GM18951 (cell line): ENCODE measurements around the gene AKAP8L.
"Not testable (repeated sequence)": the region's sequence is repeated elsewhere in the genome, so short reads cannot be mapped to it uniquely, and the experiment has no call there.

Experiments
- POLR2A ChIP-seq: IDR thresholded peaks from 4 replicates; pipeline ENCODE4 v1.6.1; 2011; ENCODE audit warnings: mild to moderate bottlenecking; ENCODE audit not compliant: insufficient read length, insufficient read depth; ENCODE audit errors: extremely low read depth
- in situ Hi-C: fragments of 300-500 bp; cut with MboI; formaldehyde crosslinking; loops from one replicate; pipeline ENCODE4 v1.12.0; 2022; ENCODE audit warnings: low sequenced_read_pairs, mixed read lengths, inconsistent platforms; ENCODE audit not compliant: unreplicated experiment

Gene AKAP8L

DNA sequence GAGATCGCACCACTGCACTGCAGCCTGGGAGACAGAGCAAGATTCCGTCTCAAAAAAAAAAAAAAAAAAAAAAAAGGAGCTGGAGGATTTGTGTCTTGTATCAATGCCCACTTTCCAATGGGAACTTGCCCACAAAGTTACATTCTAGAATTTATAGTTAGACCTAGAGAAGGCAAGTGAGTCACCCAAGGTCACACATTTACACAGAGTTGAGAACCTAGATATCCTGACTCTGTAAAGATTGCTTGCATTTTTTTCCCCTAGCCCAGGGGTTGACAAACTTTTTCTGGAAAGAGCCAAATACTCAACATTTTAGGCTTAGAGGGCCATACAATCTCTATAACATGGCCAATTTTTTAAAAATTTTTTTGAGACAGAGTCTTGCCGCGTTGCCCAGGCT, 78.7 kb downstream of the AKAP8L start:
- TF ChIP-seq POLR2A: no peak
- in situ Hi-C loops: no loop called here

DNA sequence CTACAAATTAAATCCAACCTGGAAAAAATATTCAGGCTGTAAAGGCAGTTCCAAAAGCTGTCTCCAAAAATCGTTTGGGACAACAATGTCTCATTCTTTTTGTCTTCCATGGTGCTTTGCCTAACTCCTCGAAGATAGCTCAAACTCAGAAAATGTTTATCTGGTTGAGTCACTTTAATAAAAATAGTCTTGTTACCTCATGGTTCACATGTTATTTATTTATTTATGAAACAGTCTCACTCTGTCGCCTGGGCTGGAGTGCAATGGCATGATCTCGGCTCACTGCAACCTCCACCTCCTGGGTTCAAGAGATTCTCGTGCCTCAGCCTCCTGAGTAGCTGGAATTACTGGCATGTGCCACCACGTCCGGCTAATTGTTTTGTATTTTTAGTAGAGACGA, 81.6 kb downstream of the AKAP8L start:
- in situ Hi-C loops: no loop called here

DNA sequence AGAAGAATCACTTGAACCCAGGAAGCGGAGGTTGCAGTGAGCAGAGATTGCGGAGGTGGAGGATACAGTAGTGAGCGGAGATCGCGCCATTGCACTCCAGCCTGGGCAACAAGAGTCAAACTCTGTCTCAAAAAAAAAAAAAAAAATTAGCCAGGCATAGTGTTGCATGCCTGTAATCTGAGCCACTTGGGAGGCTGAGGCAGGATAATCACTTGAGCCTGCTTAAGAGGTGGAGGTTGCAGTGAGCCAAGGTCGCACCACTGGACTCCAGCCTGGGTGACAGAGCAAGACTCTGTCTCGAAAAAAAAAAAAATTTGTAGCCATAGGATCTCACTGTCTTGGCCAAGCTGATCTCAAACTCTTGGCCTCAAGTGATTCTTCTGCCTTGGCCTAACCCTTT, 82.8 kb downstream of the AKAP8L start:
- in situ Hi-C loops: not testable (repeated sequence)

More for the DNA sequence above, 81.6 kb downstream of the AKAP8L start:
- no peak for TF ChIP-seq POLR2A

DNA sequence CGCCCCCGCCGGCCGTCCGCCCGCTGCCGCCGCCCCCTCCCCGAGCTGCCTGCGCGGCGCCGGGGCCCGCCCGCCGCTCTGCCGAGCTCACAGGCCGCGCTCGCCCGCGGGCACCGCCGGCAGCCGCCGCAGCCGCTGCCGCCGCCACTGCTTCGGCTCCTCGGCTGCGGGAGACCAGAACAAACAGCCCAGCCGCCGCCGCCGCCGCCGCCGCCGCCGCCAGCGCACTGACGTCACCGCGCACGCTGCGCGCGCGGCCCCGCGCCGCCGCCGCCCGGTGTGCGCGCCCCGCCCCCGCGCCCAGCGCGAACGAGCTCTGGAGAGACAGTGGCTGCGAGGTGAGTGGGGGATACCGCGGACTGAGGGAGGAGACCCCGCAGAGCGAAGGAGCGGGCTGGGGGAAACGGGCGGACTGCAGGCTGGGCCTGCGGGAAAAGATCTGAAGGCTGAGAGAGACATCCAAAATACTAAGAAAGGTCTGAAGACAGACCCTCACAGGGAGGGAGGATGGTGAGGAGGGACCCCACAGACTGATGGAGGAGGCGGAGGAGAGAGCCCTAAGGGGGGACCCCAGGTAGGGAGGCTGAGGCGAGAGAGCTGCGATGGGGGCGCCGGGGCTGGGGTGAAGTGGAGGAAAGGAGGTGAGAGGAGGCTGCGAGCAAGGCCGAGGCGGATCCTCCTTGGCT, 86.3 kb downstream of the AKAP8L start, which contains the start of gene BRD4:
Gene BRD4 (minus strand): TSS at position 229 of the 686 bp plus-strand sequence. CDS start 59,440 bp downstream, outside the sequence.
- TF ChIP-seq POLR2A: peak; percentile 66
- in situ Hi-C loops: no loop called here

DNA sequence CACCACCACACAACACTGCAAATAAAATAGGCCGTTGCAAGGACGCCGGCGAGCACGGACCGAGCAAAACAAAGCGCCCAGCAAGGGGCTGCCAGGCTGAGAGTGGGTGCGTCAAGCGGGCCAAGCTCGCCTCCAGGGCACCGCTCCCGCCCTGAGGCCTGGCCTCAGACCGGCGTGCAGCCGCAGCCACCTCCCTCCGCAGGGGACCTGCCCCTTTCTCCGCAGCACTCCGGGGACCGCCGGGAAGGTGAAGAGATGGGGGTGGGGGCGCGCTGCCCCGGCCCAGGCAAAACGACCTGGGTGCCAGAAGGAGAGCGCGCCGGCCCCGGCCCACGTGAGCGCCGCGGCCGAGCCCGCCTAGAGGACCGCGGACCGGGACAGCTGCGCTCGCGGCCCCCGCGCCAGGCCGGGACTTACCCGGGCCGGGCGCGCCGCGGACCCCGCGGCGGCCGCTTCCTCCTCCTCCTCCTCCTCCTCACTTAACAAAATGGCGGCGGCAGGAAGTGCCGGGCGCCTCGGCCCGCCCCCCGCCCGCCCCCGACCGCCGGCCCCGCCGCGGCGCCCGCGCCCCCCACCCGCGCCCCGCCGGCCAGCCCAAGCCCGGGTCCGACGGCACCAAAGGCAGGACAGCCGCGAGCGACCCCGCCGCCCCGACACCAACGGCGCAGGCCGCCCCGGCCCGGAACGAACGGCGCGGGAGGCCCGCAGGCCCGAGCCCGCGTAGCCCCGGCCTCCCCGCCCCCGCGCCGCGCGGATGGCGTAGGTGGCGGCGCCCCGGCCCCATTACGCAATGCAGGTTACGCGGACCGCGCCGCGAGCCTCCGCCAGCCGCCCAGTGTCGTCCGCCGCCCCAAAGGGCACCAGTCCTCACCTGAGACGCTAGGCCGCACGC, 87.1 kb downstream of the AKAP8L start:
- in situ Hi-C loops: no loop called here

DNA sequence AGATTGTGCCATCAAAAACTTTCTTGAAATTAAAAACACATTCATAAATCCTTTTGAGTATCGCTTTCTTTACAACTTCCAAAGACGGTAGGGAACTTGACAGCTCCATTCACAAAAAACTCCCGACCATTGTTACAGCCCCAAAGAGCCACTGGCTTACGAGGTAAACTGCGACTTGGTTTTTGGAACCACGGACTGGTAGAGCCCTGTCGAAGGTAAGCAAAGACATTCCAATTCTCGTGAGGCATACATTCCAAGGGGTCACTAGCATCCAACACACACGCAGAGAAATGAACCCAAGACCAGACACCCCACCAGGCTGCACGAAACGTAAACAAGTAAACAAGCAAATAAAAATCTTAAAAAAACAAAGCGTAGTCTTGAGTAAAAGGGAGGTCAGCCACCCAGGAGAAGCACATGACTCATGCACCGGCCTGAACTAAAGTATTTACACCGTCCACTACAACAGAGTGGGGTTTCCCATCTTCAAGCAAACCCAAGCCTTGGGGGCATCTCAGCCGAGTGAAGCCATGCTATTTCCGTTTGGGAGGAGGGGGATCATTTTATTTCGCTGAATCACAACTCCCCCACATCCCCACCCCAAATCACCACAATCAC, 87.9 kb downstream of the AKAP8L start:
- in situ Hi-C loops: no loop called here
- no peak for TF ChIP-seq POLR2A

More for the DNA sequence above, 87.1 kb downstream of the AKAP8L start:
- TF ChIP-seq POLR2A: peak; percentile 41
